ENCODE results near the gene ZDHHC17.

The ZDHHC17 gene

GRCh38 chr12:76880519-76881023 lies 116.7 kb downstream of the ZDHHC17 start:
- DNase-seq, result no peak

GRCh38 chr12:76881142-76881541 lies 117.2 kb downstream of the ZDHHC17 start:
- peak; percentile 63 for DNase-seq

GRCh38 chr12:76882367-76882766 lies 118.5 kb downstream of the ZDHHC17 start:
- no peak for DNase-seq

- no peak for DNase-seq
Measured at GRCh38 chr12:76883151-76883550, 119.2 kb downstream of the ZDHHC17 start.

GRCh38 chr12:76883811-76884210 lies 119.9 kb downstream of the ZDHHC17 start:
- DNase-seq, result peak; percentile 30

- DNase-seq, result no peak
Measured at GRCh38 chr12:76888775-76889174, 124.9 kb downstream of the ZDHHC17 start.

- DNase-seq, result no peak
Measured at GRCh38 chr12:76890151-76891143, 126.5 kb downstream of the ZDHHC17 start.

GRCh38 chr12:76891609-76892008 lies 127.7 kb downstream of the ZDHHC17 start:
- no peak for DNase-seq

- DNase-seq, result no peak
Measured at GRCh38 chr12:76895796-76896195, 131.9 kb downstream of the ZDHHC17 start.

DNA sequence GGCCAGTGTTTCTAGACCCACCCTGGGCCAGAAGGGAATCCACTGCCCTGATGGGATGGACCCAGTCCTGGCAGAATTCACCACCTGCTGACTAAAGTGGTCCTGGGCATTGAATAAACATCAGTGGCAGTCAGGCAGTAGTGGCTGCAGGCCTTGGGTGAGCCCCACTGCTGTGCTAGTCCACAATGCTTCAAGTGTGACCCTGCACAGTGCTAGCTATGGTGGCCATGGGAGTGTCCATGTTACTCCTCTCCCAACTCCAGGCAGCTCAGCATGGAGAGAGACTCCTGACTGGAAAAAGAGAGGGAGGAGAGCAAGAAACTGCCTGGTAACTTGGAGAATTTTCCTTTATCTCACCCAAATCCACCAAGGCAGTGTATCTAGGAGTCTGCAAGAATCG lies 132.4 kb downstream of the ZDHHC17 start:
- no peak for DNase-seq

DNA sequence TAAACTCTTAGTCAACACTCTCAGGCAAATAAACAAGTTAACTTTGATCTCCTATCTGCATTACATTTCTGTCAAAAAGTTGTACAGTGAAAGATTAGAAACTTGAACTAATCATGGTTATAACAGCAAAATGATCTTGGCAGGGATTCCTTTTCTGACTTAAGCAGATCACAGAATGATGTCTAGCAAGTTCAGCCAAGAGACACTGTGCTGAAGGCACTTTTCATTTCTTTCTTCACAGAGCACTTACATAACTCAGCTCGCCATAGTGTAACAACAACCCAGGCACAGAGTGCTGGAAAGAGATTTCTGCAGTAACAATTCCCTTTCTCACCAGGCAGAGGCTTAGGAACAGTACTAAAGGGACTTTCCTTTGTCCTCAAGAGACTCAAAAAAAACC lies 134.5 kb downstream of the ZDHHC17 start:
- DNase-seq, result no peak

GRCh38 chr12:76899522-76899921 lies 135.6 kb downstream of the ZDHHC17 start:
- DNase-seq, result no peak

DNA sequence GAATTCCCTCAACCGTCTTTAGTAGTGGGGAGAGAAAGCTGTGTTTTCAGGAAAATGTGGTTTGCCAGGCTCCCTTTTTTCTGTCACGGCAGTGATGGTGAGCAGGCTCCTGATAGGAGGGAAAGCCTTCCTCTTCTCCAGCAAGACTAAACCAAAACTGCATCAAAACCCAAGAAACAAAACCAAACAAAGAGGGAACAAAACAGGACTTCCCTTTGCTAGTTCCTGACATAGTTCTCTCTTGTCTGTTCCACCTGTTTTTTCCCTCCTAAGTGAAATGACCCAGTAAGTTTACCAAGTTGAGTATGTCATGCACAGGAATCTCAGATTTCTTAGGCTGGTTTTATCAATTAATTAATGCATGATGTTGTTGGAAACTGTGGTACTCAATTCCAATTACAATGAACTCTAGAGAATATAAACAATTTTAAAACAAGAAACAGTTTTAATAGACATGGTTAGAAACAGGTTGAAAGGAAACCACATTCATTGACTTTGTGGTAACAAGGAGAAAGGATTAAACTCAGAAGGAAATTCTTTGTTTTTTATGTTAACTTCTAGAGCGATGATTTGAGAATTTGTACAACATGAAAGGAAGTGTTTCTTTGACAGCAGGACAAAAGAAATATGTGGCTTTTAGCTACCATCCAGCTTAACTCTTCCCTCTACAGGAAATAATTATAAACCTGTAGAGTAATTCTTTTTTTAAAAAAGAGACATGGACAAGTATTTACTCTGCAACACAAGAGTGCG lies 137.9 kb downstream of the ZDHHC17 start:
- DNase-seq, result no peak
